SK-N-MC (cell line): ENCODE results near the gene RPS14.

ENCODE experiments used
- DNase-seq: peaks from one replicate; pipeline ENCODE4 v3.0.0-alpha.2; 2011; ENCODE audit warnings: low read depth, low spot score
- H3K27ac ChIP-seq: fragments of 200-600 bp; sonication (generic); 2 replicates; pipeline ENCODE4 v1.5.1; 2016; ENCODE audit warnings: mixed run types
- H3K36me3 ChIP-seq: fragments of 200-600 bp; sonication (generic); 2 replicates; pipeline ENCODE4 v1.6.1; 2017; ENCODE audit warnings: antibody characterized with exemption, low read length, mixed read lengths; ENCODE audit not compliant: insufficient read depth
- H3K4me3 ChIP-seq: fragments of 200-600 bp; sonication (generic); 2 replicates; pipeline ENCODE4 v1.5.1; 2016
- H3K9ac ChIP-seq: fragments of 200-600 bp; sonication (generic); 2 replicates; pipeline ENCODE4 v1.8.0; 2017; ENCODE audit warnings: mixed run types, mixed read lengths; ENCODE audit not compliant: insufficient read length
- H3K9me3 ChIP-seq: fragments of 200-600 bp; sonication (generic); 2 replicates; pipeline ENCODE4 v1.6.1; 2017; ENCODE audit warnings: low read depth, mild to moderate bottlenecking, antibody characterized with exemption, low read length, moderate library complexity, mixed read lengths
- EZH2 ChIP-seq: fragments of 200-600 bp; sonication (generic); IDR thresholded peaks from one replicate; pipeline ENCODE4 v1.6.1; 2017; ENCODE audit warnings: antibody characterized with exemption
- FOXP2 ChIP-seq: optimal IDR thresholded peaks from 2 replicates; pipeline ENCODE3; 2011; ENCODE audit warnings: mild to moderate bottlenecking, moderate library complexity; ENCODE audit not compliant: insufficient read depth; ENCODE audit errors: extremely low read length, control extremely low read depth
- POLR2AphosphoS5 ChIP-seq: IDR thresholded peaks from 2 replicates; pipeline ENCODE4 v1.6.1; 2012; ENCODE audit warnings: mild to moderate bottlenecking, low read depth, low read length, borderline replicate concordance

RPS14 gene

DNA sequence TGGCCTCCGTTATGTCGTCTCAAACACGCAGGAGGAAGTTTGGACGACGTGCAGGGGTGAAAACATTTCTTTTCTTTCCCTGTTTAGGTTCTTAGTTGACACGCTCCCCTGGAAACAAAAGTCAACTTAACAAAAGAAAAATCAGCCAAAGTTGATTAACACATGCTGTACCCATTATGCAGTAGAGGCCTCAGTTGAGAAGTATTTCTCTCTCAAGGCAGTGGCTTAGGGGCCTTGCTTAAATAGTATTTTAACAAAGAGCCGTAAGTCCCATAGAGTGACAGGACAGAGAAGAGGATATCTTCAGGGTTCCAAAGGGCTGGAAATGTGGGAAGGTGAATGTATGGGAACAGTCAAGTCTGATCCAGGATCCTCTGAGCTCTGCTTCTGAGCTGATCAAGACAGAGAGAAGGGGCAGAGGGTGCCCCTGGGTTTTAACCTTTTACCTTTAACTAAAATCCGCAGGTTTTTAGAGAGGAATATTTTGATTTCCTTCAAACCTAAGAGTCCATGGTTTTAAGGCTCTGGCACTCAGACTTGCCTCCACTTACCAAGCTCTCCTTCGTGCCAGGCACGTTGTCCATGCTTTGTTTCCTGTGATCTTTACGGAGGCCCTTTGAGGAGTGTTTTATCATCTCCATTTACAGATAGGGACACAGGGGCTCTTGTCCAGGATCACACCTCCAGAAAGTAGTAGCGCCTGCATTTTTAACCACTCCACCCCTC lies 36.2 kb downstream of the RPS14 start:
- TF ChIP-seq EZH2 (no peak), FOXP2 (no peak), POLR2AphosphoS5 (no peak)
- Histone ChIP-seq H3K9me3 (no peaks in the 10 kb centered on the region), H3K4me3 (no peak overlapping the region), H3K36me3 (no peaks in the 10 kb centered on the region), H3K27ac (no peak overlapping the region), H3K9ac (no peak overlapping the region)
- DNase-seq: no peak

DNA sequence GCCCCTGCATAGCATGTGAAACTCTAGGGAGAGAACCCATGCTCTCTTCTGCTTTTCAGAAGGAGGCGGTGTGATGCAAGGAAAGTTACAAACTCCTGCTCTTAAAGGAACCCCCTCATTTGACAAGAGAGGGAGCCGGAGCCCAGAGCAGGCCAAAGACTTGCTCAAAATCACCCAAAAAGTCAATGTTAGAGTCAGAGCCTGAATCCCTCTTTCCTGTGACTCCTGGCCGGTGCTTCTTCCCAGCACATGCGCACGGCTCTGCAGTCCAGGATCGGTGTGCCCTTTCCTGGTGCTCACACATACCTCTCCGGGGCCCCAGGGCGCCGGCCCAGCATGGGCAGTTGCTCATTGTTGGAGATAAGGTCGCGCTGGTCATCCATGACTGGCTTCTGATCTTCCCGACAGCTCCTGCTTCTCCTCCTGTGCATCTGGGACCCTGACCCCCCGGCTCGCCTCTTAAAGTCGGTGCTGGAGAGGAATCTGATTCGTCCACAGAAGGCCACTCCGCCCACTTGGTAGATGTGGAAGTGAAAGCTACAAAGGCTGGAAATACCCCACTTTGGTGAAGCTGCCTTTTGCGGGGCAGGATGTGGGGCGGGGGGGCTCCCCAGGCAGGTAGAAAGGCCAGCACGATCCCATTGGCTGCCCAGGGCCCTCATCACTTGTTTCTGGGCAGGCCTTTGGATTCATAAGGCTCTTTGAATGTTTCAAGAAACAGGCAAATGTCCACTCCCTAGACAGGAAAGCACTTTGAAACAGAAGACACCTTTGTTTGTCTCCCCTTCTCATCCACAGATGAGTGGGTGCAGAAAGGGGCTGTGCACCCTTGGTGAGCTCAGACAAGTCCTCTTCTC lies 37.0 kb downstream of the RPS14 start, which contains the start of gene CD74:
TSS of gene CD74 (minus strand) at position 592 of the 857 bp plus-strand sequence. CDS start at position 431, 161 bp downstream.
- DNase-seq: no peak
- Histone ChIP-seq H3K4me3 (no peak within 1 kb of the TSS), H3K36me3 (no peaks in the 10 kb centered on the region), H3K9ac (no peak within 1 kb of the TSS), H3K9me3 (no peaks in the 10 kb centered on the region), H3K27ac (no peak within 1 kb of the TSS)
- no peak for TF ChIP-seq EZH2
- TF ChIP-seq FOXP2: no peak
- TF ChIP-seq POLR2AphosphoS5: no peak

DNA sequence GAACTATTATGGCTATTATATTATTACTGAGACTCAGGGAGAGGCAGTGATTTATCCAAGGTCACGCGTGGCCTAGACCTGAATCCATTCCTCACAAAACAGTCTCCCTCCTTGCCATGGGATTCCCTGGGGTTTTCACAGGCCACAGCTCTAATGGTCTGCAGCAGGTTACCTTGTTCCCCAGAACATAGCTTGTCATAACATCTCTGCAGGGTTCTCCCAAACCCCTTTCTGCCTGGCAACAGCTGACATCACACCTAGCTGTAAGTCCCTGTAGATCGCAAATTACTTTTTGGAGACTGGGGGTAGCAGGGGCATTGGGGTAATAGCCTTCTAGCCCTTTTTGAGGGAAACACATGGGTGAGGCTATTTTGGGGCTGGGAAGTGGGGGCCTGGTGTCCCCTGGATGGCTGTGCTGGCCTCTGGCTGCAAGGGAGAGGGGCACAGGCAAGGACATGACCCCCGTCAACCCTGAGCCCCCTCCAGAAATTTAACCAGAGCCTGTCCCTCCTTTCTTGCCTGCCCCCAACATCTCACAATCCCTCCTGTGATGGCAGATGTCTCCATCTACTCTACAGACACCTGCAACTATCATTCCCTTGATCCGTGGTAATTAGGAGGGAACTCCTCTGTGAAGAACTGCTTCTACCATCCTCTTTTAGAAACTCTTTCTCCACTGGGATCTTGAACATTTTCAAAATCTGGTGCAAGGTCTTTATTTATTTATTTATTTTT lies 38.1 kb downstream of the RPS14 start:
- no peak for DNase-seq

DNA sequence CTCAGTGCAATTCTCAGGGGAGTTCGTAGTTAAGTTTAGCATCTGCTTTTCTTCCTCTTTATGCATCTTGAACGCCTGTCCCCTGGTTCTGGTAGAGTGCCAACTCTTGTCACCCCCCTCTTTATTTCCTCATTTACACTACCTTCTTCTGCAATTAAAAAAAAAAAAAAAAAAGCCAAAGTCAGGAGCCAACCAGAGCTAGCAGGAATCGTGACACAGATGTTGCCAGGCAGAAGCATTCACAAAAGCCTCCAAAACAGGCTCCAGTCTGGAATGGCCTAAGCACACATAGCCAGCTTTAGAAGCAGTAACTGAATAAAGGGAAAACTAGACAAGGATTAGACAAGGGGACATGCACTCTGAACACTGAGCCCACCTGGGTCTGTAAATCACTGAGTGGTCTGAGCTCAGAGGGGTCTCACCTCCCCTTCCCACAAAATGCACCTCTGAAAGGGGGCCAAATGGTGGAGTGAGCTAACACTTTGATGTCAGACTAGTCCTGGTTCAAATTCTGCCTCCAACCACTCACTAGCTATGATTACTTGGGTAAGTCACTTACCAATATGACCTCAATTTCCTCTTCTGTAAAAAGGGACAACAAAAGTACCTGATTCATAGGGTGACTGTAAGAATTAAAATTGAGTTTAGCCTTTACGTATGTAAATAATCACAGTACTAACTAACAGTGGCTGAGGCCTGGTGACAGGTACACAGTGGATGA lies 38.9 kb downstream of the RPS14 start:
- Histone ChIP-seq H3K9ac (no peak overlapping the region), H3K4me3 (peak overlapping the region; percentile 68), H3K27ac (peak overlapping the region; percentile 85), H3K9me3 (no peaks in the 10 kb centered on the region), H3K36me3 (no peaks in the 10 kb centered on the region)
- DNase-seq: peak; percentile 42
- TF ChIP-seq POLR2AphosphoS5: no peak
- TF ChIP-seq FOXP2: no peak
- TF ChIP-seq EZH2: no peak

More for the DNA sequence above, 38.1 kb downstream of the RPS14 start:
- no peaks in the 10 kb centered on the region for H3K9me3 ChIP-seq
- no peaks in the 10 kb centered on the region for H3K36me3 ChIP-seq
- H3K27ac ChIP-seq: 0 out of 2 replicates have a peak overlapping the region, but pooled peaks have one; percentile 43
- H3K4me3 ChIP-seq: no peak overlapping the region
- no peak overlapping the region for H3K9ac ChIP-seq
- TF ChIP-seq EZH2: no peak
- TF ChIP-seq FOXP2: no peak
- no peak for TF ChIP-seq POLR2AphosphoS5

DNA sequence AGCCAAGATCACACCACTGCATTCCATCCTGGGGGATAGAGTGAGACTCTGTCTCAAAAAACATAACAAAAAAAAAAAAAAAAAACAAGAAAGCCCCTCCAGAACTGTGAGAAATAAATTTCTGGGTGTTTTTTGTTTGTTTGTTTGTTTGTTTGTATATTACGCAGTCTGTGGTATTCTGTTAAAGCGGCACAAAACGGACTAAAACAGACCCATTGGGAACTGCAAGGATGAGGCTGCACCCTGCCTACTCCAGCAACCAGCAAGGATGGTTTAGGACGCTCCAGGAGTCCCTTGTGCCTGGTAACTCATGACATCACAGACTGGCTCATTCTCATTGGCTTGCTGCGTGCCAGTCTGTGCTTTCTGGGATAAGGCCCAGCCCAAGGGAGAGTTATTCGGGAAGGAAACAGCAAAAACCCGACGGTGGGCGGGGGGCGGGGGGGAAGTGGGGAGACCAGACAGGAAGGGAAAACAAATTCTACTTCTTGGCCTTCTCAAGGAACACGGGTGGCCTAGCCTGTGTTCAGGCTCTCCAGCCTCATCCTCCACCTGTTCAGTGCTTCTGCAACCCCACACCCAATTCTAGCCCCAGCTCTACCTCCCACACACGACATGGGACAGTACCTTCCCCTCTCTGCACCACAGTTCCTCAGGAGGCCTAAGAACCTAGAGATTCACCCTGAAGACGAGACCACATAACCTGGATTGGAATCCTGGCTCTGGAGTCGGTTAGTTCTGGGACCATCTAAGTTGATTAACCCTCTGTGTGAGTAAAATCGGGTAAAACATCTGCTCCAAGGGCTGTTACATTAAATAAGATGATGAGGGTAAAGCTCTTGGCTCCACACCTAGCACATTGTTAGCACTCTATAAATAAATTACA lies 39.7 kb downstream of the RPS14 start:
- peak overlapping the region; percentile 39 for H3K9ac ChIP-seq

DNA sequence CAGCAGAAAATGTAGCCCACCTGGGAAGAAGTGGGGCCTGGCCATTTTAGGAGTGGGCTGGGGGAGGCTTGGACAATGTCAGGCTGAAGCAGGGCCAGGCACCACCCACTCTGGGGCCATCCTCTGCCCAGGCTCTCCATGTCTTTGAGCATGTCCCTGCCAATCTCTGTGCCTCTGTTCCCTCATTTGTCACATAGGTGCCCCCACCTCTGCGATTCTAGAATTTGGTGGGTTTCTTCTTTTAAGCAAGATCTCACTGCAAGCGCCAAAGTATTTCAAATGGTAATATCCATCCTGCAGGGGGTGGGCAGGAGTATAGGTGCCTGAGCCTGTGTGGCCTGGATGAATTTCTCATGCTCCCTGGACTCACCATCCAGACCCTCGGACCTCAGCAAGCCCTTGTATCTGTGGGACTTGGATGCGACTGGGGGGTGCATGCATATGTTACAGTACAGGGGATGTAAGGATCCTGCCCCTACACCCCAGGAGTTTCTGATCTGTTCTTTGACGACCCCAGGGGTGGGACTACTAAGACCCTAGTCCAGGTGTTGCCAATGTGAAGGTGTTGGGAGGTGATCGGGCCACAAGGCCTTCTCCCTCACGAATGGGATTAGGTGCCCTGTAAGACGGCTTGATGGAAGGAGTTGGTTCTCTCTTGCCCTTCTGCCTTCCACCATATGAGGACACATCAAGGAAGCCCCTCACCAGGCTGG lies 41.2 kb downstream of the RPS14 start:
- Histone ChIP-seq H3K9ac (no peak overlapping the region), H3K36me3 (no peaks in the 10 kb centered on the region), H3K9me3 (no peaks in the 10 kb centered on the region), H3K27ac (no peak overlapping the region), H3K4me3 (no peak overlapping the region)
- no peak for TF ChIP-seq POLR2AphosphoS5
- no peak for TF ChIP-seq FOXP2
- no peak for TF ChIP-seq EZH2
- DNase-seq: no peak

More for the DNA sequence above, 39.7 kb downstream of the RPS14 start:
- Histone ChIP-seq H3K27ac (peak overlapping the region; percentile 85), H3K36me3 (no peaks in the 10 kb centered on the region), H3K4me3 (peak overlapping the region; percentile 68), H3K9me3 (no peaks in the 10 kb centered on the region)
- TF ChIP-seq POLR2AphosphoS5 (no peak), EZH2 (no peak), FOXP2 (no peak)
- peak; percentile 66 for DNase-seq
